ENCODE results near the gene NFIA.

NFIA gene

GRCh38 chr1:61403679-61404596, 321.6 kb downstream of the NFIA start:
- Histone ChIP-seq H3K36me3 (replicated peaks in 1 of 2; ENCODE audit: control insufficient read depth in 2 of 2, insufficient read depth in 2 of 2, low read length in 2 of 2) (no peaks in the 10 kb centered on the region), H3K23ac (ENCODE audit: low read depth, low read length, poor library complexity) (no peak overlapping the region), H3K4ac (ENCODE audit: low read length) (no peak overlapping the region), H3K14ac (ENCODE audit: low read length) (no peak overlapping the region), H3K18ac (ENCODE audit: low read length) (no peak overlapping the region), H3K79me1 (ENCODE audit: low read depth, low read length) (no peaks in the 10 kb centered on the region), H2BK5ac (ENCODE audit: low read length) (no peak overlapping the region), H2BK12ac (ENCODE audit: low read length) (no peak overlapping the region), H2AFZ (ENCODE audit: low read length) (no peak overlapping the region), H3K27me3 (ENCODE audit: control insufficient read depth in 3 of 3, insufficient read depth in 3 of 3, low read depth in 1 of 3, low read length in 3 of 3) (no peaks in the 10 kb centered on the region), H2BK15ac (ENCODE audit: low read length) (no peak overlapping the region), H4K91ac (ENCODE audit: low read depth, low read length, poor library complexity) (no peak overlapping the region), H3K4me3 (ENCODE audit: low read length in 2 of 2) (no peak overlapping the region), H3K4me1 (ENCODE audit: control insufficient read depth in 2 of 2, insufficient read depth in 1 of 2, low read depth in 1 of 2, low read length in 2 of 2) (no peaks in the 10 kb centered on the region), H2AK5ac (ENCODE audit: low read depth, low read length) (no peak overlapping the region), H3K9me3 (replicated peaks in 1 of 2; ENCODE audit: control insufficient read depth in 2 of 2, insufficient read depth in 1 of 2, low read depth in 1 of 2, low read length in 2 of 2) (no peaks in the 10 kb centered on the region), H3K27ac (replicated peaks; ENCODE audit: low read length) (no peak overlapping the region), H3K9ac (ENCODE audit: low read depth, low read length, poor library complexity) (no peak overlapping the region), H2BK120ac (ENCODE audit: low read depth, low read length) (no peak overlapping the region), H3K4me2 (ENCODE audit: insufficient read depth, low read length, poor library complexity, severe bottlenecking) (no peak overlapping the region), H4K8ac (ENCODE audit: low read depth, low read length) (no peak overlapping the region)
- no CpG with 5 or more reads among the region's 12 CpGs for WGBS, 2 donors (ENCODE audit: extremely low coverage in 2 of 2, insufficient read length in 2 of 2, insufficient replicate concordance in 1 of 2)
- DNase-seq (ENCODE audit: low spot score) = no peak

GRCh38 chr1:61404597-61405376, 322.4 kb downstream of the NFIA start:
- Histone ChIP-seq H3K4ac (ENCODE audit: low read length) (no peak overlapping the region), H2BK5ac (ENCODE audit: low read length) (no peak overlapping the region), H3K27ac (replicated peaks; ENCODE audit: low read length) (no peak overlapping the region), H2AK5ac (ENCODE audit: low read depth, low read length) (no peak overlapping the region), H2BK120ac (ENCODE audit: low read depth, low read length) (no peak overlapping the region), H3K18ac (ENCODE audit: low read length) (no peak overlapping the region), H3K4me1 (ENCODE audit: control insufficient read depth in 2 of 2, insufficient read depth in 1 of 2, low read depth in 1 of 2, low read length in 2 of 2) (no peaks in the 10 kb centered on the region), H2BK15ac (ENCODE audit: low read length) (no peak overlapping the region), H3K36me3 (replicated peaks in 1 of 2; ENCODE audit: control insufficient read depth in 2 of 2, insufficient read depth in 2 of 2, low read length in 2 of 2) (no peaks in the 10 kb centered on the region), H2AFZ (ENCODE audit: low read length) (no peak overlapping the region), H3K14ac (ENCODE audit: low read length) (no peak overlapping the region), H3K9me3 (replicated peaks in 1 of 2; ENCODE audit: control insufficient read depth in 2 of 2, insufficient read depth in 1 of 2, low read depth in 1 of 2, low read length in 2 of 2) (no peaks in the 10 kb centered on the region), H4K8ac (ENCODE audit: low read depth, low read length) (no peak overlapping the region), H3K23ac (ENCODE audit: low read depth, low read length, poor library complexity) (no peak overlapping the region), H3K9ac (ENCODE audit: low read depth, low read length, poor library complexity) (no peak overlapping the region), H4K91ac (ENCODE audit: low read depth, low read length, poor library complexity) (no peak overlapping the region), H2BK12ac (ENCODE audit: low read length) (no peak overlapping the region), H3K4me3 (ENCODE audit: low read length in 2 of 2) (no peak overlapping the region), H3K27me3 (ENCODE audit: control insufficient read depth in 3 of 3, insufficient read depth in 3 of 3, low read depth in 1 of 3, low read length in 3 of 3) (no peaks in the 10 kb centered on the region), H3K4me2 (ENCODE audit: insufficient read depth, low read length, poor library complexity, severe bottlenecking) (no peak overlapping the region), H3K79me1 (ENCODE audit: low read depth, low read length) (no peaks in the 10 kb centered on the region)
- DNase-seq (ENCODE audit: low spot score) = no peak
- no CpG with 5 or more reads among the region's 4 CpGs for WGBS, 2 donors (ENCODE audit: extremely low coverage in 2 of 2, insufficient read length in 2 of 2, insufficient replicate concordance in 1 of 2)

GRCh38 chr1:61406467-61406866, 324.1 kb downstream of the NFIA start:
- H3K4ac ChIP-seq (ENCODE audit: low read length) = no peak overlapping the region
- no peak overlapping the region for H3K9ac ChIP-seq (ENCODE audit: low read depth, low read length, poor library complexity)
- H2BK5ac ChIP-seq (ENCODE audit: low read length) = no peak overlapping the region
- H3K36me3 ChIP-seq (replicated peaks in 1 of 2; ENCODE audit: control insufficient read depth in 2 of 2, insufficient read depth in 2 of 2, low read length in 2 of 2) = no peaks in the 10 kb centered on the region
- H3K27ac ChIP-seq (replicated peaks; ENCODE audit: low read length) = no peak overlapping the region
- no CpG with 5 or more reads among the region's 10 CpGs for WGBS, 2 donors (ENCODE audit: extremely low coverage in 2 of 2, insufficient read length in 2 of 2, insufficient replicate concordance in 1 of 2)
- peak overlapping the region; percentile 81 for H3K18ac ChIP-seq (ENCODE audit: low read length)
- H4K91ac ChIP-seq (ENCODE audit: low read depth, low read length, poor library complexity) = no peak overlapping the region
- no peak overlapping the region for H2BK15ac ChIP-seq (ENCODE audit: low read length)
- H3K4me2 ChIP-seq (ENCODE audit: insufficient read depth, low read length, poor library complexity, severe bottlenecking) = no peak overlapping the region
- DNase-seq (ENCODE audit: low spot score) = no peak
- H3K79me1 ChIP-seq (ENCODE audit: low read depth, low read length) = no peaks in the 10 kb centered on the region
- H2AFZ ChIP-seq (ENCODE audit: low read length) = no peak overlapping the region
- H2BK12ac ChIP-seq (ENCODE audit: low read length) = no peak overlapping the region
- no peak overlapping the region for H3K23ac ChIP-seq (ENCODE audit: low read depth, low read length, poor library complexity)
- H3K27me3 ChIP-seq (ENCODE audit: control insufficient read depth in 3 of 3, insufficient read depth in 3 of 3, low read depth in 1 of 3, low read length in 3 of 3) = no peaks in the 10 kb centered on the region
- no peak overlapping the region for H3K14ac ChIP-seq (ENCODE audit: low read length)
- no peak overlapping the region for H2AK5ac ChIP-seq (ENCODE audit: low read depth, low read length)
- no peaks in the 10 kb centered on the region for H3K4me1 ChIP-seq (ENCODE audit: control insufficient read depth in 2 of 2, insufficient read depth in 1 of 2, low read depth in 1 of 2, low read length in 2 of 2)
- H3K9me3 ChIP-seq (replicated peaks in 1 of 2; ENCODE audit: control insufficient read depth in 2 of 2, insufficient read depth in 1 of 2, low read depth in 1 of 2, low read length in 2 of 2) = peaks cover 0 to 2% of the 10 kb centered on the region in 2 donors
- no peak overlapping the region for H4K8ac ChIP-seq (ENCODE audit: low read depth, low read length)
- H3K4me3 ChIP-seq (ENCODE audit: low read length in 2 of 2) = no peak overlapping the region
- H2BK120ac ChIP-seq (ENCODE audit: low read depth, low read length) = no peak overlapping the region

DNA sequence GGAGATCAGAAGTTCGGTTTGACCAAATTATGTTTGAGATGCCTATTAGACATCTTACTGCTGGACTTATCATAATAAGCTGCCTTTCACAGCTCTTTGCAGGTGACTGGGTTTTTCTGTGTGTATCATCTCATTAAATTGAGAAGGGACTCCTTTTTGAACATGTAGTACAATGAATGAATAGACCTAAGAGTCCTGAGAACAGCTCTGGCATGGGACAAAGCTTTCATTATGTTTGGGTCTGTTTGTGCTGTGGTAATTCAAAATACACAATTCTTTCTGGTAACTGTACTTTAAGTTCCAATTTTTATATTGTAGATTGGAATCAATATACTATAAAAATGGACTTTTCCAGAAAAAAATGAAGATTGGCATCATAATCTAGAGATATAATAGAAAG, 330.2 kb downstream of the NFIA start:
- Histone ChIP-seq H3K9me3 (replicated peaks in 1 of 2; ENCODE audit: control insufficient read depth in 2 of 2, insufficient read depth in 1 of 2, low read depth in 1 of 2, low read length in 2 of 2) (peaks cover 0 to 2% of the 10 kb centered on the region in 2 donors), H4K8ac (ENCODE audit: low read depth, low read length) (no peak overlapping the region), H2BK15ac (ENCODE audit: low read length) (no peak overlapping the region), H3K4ac (ENCODE audit: low read length) (no peak overlapping the region), H3K27ac (replicated peaks; ENCODE audit: low read length) (no peak overlapping the region), H2AK5ac (ENCODE audit: low read depth, low read length) (no peak overlapping the region), H3K4me3 (ENCODE audit: low read length in 2 of 2) (no peak overlapping the region), H2BK5ac (ENCODE audit: low read length) (no peak overlapping the region), H3K4me1 (ENCODE audit: control insufficient read depth in 2 of 2, insufficient read depth in 1 of 2, low read depth in 1 of 2, low read length in 2 of 2) (no peaks in the 10 kb centered on the region), H3K18ac (ENCODE audit: low read length) (no peak overlapping the region), H3K23ac (ENCODE audit: low read depth, low read length, poor library complexity) (no peak overlapping the region), H3K79me1 (ENCODE audit: low read depth, low read length) (no peaks in the 10 kb centered on the region), H3K9ac (ENCODE audit: low read depth, low read length, poor library complexity) (no peak overlapping the region), H2BK12ac (ENCODE audit: low read length) (no peak overlapping the region), H2AFZ (ENCODE audit: low read length) (no peak overlapping the region), H3K14ac (ENCODE audit: low read length) (no peak overlapping the region), H3K4me2 (ENCODE audit: insufficient read depth, low read length, poor library complexity, severe bottlenecking) (no peak overlapping the region), H3K36me3 (replicated peaks in 1 of 2; ENCODE audit: control insufficient read depth in 2 of 2, insufficient read depth in 2 of 2, low read length in 2 of 2) (no peaks in the 10 kb centered on the region), H4K91ac (ENCODE audit: low read depth, low read length, poor library complexity) (no peak overlapping the region), H3K27me3 (ENCODE audit: control insufficient read depth in 3 of 3, insufficient read depth in 3 of 3, low read depth in 1 of 3, low read length in 3 of 3) (no peaks in the 10 kb centered on the region), H2BK120ac (ENCODE audit: low read depth, low read length) (no peak overlapping the region)
- no CpG with 5 or more reads among the region's 1 CpG for WGBS, 2 donors (ENCODE audit: extremely low coverage in 2 of 2, insufficient read length in 2 of 2, insufficient replicate concordance in 1 of 2)
- no peak for DNase-seq (ENCODE audit: low spot score)
